Ureter (tissue), 1 donor: ENCODE data around the gene TMCC3. TPM values are rescaled to one million over a fixed set of nuclear protein-coding genes. Genes with fewer than 3 reads are reported as not detected.
A peak's percentile ranks its signal among the peaks of the same experiment; 100 is the strongest.

Experiments used
- DNase-seq: peaks from one replicate; pipeline ENCODE4 v3.0.0-alpha.2; 2020; ENCODE audit warnings: low spot score
- total RNA-seq: library from RNA; stranded (reverse); gene quantifications from one replicate; pipeline ENCODE4 v1.2.4, GENCODE V29; 2023
- donor health status: DM: yes; HTN: yes; CAD: no.

Gene TMCC3
- total RNA-seq, 1 donor from 2014 or later: 10.1 TPM

DNA sequence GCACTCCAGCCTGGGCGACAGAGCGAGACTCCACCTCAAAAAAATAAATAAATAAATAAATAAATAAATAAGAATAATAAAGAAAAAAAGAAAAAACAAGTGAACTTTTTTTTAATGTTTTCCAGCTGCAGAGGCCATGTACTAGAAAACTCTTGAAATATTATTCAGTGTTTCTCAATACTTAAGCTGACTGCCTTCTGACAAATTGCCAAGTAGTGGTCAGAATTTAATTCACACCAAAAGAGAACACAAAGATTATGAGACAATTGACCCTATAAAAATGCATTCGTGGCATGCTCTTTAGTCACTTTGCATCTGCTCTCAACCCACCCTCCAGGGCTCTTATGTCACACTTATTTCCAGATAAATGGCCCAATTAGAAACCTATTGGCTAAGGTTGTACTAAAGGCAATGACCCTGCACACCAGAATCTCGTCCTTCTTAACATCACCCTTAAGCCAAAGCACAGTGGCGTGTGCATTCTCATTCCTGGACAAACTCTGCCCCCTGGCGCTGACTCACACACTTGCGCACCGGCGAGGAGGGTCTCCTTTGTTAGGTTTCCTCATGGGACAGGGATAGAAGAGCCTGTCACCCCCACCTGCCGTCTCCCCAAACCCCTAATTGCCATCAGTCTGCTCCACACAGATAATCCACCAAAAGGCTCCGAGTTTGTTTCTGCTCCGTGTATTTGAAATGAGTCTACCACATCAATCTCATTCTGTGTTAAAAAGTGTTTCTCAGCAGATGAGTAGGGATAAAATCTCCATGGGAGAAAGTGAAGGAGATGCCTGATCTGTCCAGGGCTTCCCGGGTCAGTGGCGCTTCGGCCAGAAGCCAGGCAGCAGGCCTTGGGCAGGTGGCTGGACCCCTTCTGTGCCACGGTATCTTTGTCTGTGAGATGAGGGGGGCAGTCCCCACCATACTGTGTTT lies 117.6 kb downstream of the TMCC3 start:
- peak; percentile 69 for DNase-seq

- DNase-seq: no peak
Observed at GRCh38 chr12:94531196-94531720, 119.1 kb downstream of the TMCC3 start.

- DNase-seq: no peak
Observed at GRCh38 chr12:94525951-94526350, 124.4 kb downstream of the TMCC3 start.

Other genes starting within 250 kb of the TMCC3 start
- 29.5 TPM for gene CEP83, start 190.7 kb downstream of the TMCC3 start, total RNA-seq